IPS-18a (cell line): ENCODE measurements around the gene ARL16.

Source experiments
- H3K27ac ChIP-seq: one replicate; pipeline ENCODE4 v1.5.1; 2013; ENCODE audit warnings: low read length
- H3K27me3 ChIP-seq: one replicate; pipeline ENCODE4 v1.6.1; 2013; ENCODE audit warnings: mild to moderate bottlenecking, low read length; ENCODE audit not compliant: control insufficient read depth, insufficient read depth
- H3K36me3 ChIP-seq: one replicate; pipeline ENCODE4 v1.6.1; 2013; ENCODE audit warnings: low read depth, low read length; ENCODE audit not compliant: control insufficient read depth
- H3K4me1 ChIP-seq: one replicate; pipeline ENCODE4 v1.6.1; 2013; ENCODE audit warnings: low read depth, low read length; ENCODE audit not compliant: control insufficient read depth
- H3K4me3 ChIP-seq: one replicate; pipeline ENCODE4 v1.5.1; 2013; ENCODE audit warnings: low read length
- H3K9ac ChIP-seq: one replicate; pipeline ENCODE4 v1.6.1; 2013; ENCODE audit warnings: mild to moderate bottlenecking, low read length, moderate library complexity
- H3K9me3 ChIP-seq: one replicate; pipeline ENCODE4 v1.6.1; 2013; ENCODE audit warnings: low read depth, low read length; ENCODE audit not compliant: control insufficient read depth

ARL16 gene, protein sequence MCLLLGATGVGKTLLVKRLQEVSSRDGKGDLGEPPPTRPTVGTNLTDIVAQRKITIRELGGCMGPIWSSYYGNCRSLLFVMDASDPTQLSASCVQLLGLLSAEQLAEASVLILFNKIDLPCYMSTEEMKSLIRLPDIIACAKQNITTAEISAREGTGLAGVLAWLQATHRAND

DNA sequence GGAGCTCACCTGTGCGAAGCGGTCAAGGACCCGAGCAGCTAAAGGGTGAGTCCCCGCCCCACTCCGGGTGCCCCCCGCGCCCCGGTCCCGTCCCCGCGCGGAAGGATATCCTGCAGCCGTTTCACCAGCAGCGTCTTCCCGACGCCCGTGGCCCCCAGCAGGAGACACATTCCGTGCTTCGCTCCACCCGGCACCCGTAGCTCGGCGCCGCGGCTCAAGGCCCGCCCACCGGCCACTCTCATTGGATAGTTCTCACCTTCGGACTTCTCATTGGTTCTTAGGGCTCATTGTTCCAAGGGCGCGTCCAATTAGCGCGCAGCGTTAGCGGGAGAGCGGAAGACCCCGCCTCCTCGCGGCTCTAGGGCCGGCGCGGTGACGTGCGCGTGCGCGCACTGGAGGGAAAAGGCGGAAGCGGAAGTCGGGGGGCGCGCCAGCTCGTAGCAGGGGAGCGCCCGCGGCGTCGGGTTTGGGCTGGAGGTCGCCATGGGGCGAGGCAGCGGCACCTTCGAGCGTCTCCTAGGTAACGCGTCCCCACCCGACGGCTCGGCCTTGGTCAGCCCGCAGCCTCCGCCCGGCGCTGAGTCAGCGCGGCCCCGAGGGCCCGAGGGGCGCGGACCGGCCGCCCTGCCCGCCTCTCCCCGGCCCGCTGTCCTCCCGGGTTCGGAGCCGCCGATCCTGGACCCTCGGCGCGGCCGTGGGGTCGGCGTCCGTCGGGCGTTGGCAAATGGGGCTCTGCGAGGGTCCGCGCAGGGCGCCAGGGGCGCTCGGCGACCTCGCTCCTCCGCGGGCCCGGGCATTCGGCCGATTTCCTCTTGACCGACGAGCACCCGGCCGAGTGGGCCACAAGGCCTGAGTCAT lies at the start of gene ARL16, which contains the start of gene HGS:
Gene ARL16 (minus strand): TSS at position 214 of the 858 bp plus-strand sequence. CDS start 44 bp downstream, at position 170.
Gene HGS (plus strand): TSS at position 428 of the 858 bp plus-strand sequence. CDS start 56 bp downstream, at position 484.
- Histone ChIP-seq H3K9ac (peak within 1 kb of the TSS; percentile 91), H3K27ac (peak within 1 kb of the TSS; percentile 53), H3K4me1 (peaks cover 9% of the 10 kb centered on the region), H3K36me3 (peaks cover 25% of the 10 kb centered on the region), H3K9me3 (no peaks in the 10 kb centered on the region), H3K27me3 (no peaks in the 10 kb centered on the region), H3K4me3 (peak within 1 kb of the TSS; percentile 91)

DNA sequence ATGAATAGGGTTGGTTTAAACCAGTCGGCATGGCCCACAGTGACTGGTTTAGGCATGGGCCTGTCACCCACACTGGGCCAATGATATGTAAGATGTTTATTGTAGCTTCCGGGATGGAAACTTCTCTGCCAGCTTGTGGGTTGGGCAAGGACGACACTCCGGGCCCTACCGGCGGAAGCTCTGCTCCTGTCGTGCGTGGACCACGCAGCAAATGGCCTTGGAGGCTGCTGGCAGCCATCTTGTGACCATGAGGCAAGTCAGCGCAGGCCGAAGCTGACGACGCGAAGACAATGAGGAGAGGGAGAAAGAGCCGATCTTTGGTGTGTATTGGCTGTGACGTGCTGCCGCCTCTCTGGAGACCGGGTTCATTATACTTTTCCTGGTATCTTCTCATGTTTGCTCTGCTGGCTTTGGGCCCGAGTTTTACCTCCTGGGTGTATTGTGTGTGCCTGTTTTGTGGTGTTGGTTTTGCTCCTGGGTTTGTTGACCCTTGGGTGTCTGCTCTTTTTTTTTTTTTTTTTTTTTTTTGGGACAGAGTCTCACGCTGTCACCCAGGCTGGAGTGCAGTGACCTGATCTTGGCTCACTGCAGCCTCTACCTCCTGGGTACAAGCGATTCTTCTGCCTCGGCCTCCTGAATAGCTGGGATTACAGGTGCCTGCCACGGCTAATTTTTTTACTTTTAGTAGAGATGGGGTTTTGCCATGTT lies 43.9 kb upstream of the ARL16 start:
- no peaks in the 10 kb centered on the region for H3K27me3 ChIP-seq
- H3K4me1 ChIP-seq = no peaks in the 10 kb centered on the region
- no peak overlapping the region for H3K4me3 ChIP-seq
- H3K36me3 ChIP-seq = no peaks in the 10 kb centered on the region
- no peak overlapping the region for H3K9ac ChIP-seq
- no peaks in the 10 kb centered on the region for H3K9me3 ChIP-seq
- H3K27ac ChIP-seq = no peak overlapping the region

DNA sequence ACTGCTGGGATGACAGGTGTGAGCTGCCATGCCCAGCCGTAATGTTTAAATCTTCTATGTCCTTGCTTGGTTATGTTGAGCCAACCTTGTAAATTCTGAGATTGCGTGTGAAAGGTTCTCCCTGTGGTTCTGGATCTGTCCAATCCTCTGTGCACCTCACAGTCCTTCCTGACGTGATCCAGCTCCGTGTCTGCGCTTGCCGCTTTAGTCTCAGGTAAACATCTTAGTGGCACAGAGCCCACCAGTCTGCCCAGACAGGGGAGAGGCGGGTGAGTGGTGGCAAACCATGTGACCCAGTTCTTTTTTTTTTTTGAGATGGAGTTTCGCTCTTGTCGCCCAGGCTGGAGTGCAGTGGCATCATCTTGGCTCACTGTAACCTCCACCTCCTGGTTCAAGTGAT lies 42.4 kb upstream of the ARL16 start:
- Histone ChIP-seq H3K9me3 (no peaks in the 10 kb centered on the region), H3K4me3 (no peak overlapping the region), H3K27ac (no peak overlapping the region), H3K9ac (no peak overlapping the region), H3K27me3 (no peaks in the 10 kb centered on the region), H3K4me1 (no peaks in the 10 kb centered on the region), H3K36me3 (no peaks in the 10 kb centered on the region)

DNA sequence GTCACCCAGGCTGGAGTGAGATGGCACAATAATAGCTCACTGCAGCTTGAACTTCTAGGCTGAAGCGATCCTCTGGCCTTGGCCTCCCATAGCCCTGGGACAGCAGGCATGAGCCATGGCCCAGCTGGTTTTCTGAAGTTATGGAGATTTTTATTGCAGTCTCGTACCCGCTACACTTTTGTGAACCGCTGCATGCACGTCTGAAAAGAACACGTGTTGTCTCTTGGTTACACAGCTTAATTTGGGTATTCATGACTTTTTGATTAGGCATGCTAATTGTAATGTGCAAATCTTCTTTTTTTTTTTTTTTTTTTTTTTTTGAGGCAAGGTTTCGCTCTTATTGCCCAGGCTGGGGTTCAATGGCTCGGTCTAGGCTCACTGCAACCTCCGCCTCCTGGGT lies 41.8 kb upstream of the ARL16 start:
- Histone ChIP-seq H3K4me1 (no peaks in the 10 kb centered on the region), H3K36me3 (no peaks in the 10 kb centered on the region), H3K9ac (no peak overlapping the region), H3K27me3 (no peaks in the 10 kb centered on the region), H3K4me3 (no peak overlapping the region), H3K27ac (no peak overlapping the region), H3K9me3 (no peaks in the 10 kb centered on the region)

DNA sequence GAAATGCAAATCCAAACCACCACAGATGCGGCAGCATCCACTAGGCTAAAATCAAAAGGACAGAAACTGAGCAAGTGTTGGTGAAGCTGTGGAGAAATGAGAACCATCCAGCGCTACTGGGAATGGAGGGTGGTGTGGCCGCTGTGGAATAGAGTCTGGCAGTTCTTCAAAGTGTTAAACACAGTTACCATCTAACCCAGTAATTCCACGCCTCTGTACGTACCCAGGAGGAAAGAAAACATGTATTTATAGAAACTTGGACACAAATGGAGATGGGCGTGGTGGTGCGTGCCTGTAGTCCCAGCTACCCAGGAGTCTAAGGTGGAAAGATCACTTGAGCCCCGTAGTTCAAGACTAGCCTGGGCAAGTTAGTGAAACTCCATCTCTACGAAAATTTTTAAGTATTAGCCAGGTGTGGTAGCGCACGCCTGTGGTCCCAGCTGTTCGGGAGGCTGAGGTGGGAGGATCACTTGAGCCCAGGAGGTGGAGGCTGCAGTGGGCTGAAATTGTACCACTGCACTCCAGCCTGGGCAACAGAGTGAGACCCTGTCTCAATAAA lies 40.1 kb upstream of the ARL16 start:
- no peak overlapping the region for H3K27ac ChIP-seq
- H3K36me3 ChIP-seq = no peaks in the 10 kb centered on the region
- no peak overlapping the region for H3K9ac ChIP-seq
- no peak overlapping the region for H3K4me3 ChIP-seq
- H3K4me1 ChIP-seq = no peaks in the 10 kb centered on the region
- H3K9me3 ChIP-seq = no peaks in the 10 kb centered on the region
- no peaks in the 10 kb centered on the region for H3K27me3 ChIP-seq

DNA sequence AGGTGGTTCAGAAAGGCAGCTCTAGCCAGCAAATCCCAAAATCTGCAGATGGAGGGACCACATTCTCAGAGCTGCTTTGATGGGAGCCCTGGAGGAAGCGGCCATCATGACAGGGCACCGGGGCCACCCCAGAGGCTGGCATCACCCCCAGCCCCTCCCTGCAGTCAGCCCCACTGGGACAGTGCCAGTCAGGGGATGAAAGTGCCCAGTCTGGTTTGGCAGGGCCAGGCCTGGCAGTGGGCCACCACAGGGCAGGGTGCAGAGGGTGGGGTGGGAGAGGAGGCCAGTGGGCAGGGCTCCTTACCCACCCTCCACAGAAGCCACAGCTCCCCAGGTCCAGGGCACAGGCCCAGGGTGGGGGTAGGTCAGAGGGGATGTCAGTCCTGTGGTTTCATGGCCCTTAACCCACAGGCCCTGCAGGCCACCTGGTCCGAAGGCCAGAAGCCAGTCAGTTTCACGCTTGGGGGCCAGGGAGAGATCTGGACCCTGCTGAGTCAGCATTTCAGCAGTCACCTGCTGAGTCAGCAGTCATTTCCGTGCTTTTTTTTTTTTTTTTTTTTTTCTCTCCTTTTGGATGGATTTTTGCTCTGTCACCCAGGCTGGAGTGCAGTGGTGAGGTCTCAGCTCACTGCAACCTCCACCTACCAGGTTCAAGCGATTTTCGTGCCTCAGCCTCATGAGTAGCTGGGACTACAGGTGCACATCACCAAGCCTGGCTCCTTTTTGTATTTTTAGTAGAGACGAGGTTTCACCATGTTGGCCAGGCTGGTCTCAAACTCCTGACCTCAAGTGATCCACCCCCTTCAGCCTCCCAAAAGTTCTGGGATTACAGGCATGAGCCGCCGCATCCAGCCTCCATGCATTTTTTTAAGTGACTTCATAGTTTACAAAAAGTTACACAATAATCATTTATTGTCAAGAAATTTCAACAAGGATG lies 38.9 kb upstream of the ARL16 start:
- Histone ChIP-seq H3K4me1 (no peaks in the 10 kb centered on the region), H3K27me3 (no peaks in the 10 kb centered on the region), H3K36me3 (peaks cover 5% of the 10 kb centered on the region), H3K4me3 (no peak overlapping the region), H3K9ac (no peak overlapping the region), H3K27ac (no peak overlapping the region), H3K9me3 (no peaks in the 10 kb centered on the region)

DNA sequence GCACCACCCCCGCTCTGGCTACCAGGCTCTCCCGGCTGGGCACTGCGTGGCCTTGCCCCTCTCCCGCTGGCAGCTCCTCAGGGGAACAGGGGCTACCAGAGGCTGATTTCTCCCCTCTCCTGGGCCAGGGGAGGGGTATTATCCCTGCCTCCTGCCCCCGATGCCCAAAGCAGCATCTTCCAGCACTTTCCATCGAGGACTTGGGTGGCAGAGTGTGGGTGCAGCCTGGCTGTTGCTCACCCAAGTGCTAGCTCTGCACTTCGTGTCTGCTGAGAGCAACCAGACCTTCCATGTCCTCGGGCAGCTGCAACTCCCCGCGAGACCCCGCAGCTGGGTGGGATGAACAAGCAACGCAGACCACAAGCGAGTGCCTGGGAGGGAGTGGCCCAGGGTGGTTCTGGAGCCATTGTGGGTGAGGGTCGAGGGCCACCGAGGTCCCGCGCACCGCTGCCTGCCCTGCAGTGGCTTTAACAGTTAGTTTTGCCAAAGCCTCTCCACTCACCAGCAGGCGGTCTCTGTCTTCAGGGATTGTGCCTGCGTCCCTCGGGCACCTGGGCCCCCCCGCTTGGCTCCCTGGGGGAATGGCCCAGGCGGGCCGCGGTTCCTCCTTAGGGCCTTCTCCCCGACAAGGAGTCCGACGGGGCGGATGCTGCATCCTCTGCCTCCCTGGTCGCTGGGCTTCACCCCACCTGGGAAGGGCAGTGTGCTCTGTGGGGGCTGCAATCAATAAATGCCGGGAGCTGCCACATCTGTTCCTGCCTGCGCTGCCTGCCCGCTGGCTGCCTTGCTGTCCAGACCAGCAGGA lies 36.9 kb upstream of the ARL16 start:
- Histone ChIP-seq H3K9me3 (no peaks in the 10 kb centered on the region), H3K4me3 (no peak overlapping the region), H3K4me1 (no peaks in the 10 kb centered on the region), H3K36me3 (peaks cover 5% of the 10 kb centered on the region), H3K27ac (no peak overlapping the region), H3K27me3 (no peaks in the 10 kb centered on the region), H3K9ac (no peak overlapping the region)

DNA sequence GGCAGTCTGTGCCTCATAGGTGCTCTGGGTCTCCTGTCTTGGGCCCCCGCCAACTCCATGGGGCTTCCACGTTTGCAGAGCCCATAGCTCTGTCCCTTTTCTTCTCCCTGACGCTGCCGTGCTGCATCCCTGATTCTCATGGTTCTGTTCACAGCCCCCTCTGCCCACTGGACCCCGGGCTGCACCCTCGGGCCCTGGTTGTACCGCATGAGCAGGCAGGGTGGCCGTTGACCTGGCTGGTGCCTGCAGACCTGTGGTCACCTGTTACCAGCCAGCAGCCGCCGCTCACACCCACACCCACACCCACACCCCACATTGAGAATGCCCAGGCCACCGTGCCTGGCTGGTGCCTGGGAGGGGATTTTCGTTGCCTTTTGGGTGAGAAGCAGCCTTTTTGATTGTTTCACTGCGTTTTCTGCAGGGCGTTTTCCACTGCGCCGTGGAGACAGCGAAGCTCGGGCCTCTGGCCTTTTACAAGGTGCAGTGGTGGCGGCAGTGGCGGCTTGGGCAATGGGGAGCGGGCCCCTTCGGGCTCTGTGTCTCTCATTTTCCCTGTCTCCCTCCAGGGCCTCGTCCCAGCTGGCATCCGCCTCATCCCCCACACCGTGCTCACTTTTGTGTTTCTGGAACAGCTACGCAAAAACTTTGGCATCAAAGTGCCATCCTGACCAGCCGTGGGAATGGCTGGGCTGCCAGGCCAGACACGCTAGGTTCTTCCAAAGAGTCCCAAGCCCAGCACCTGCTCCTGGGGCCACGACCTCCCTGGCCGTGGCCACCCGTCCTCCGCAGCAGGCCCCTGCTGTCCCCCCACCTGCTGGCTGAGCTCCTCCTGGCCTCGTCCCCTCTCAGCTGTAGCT lies 36.0 kb upstream of the ARL16 start:
- H3K4me3 ChIP-seq = no peak overlapping the region
- H3K27ac ChIP-seq = no peak overlapping the region

DNA sequence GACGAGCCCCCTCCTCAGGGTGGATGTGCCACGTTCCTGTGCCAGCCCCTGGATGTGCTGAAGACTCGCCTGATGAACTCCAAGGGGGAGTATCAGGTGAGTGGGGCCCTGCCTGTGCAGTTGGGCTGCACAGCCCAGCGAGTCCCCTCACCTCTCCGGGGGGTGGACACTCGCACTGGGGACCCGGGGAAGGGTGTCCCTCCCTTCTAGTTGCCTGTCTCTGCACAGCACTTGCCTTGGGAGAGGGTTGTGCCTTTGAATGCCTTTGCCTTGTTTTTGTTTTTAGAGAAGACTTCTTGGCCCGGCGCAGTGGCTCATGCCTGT lies 34.1 kb upstream of the ARL16 start:
- H3K27ac ChIP-seq = no peak overlapping the region
- H3K9me3 ChIP-seq = no peaks in the 10 kb centered on the region
- H3K4me3 ChIP-seq = no peak overlapping the region
- H3K27me3 ChIP-seq = no peaks in the 10 kb centered on the region
- peaks cover 5% of the 10 kb centered on the region for H3K36me3 ChIP-seq
- H3K9ac ChIP-seq = no peak overlapping the region
- H3K4me1 ChIP-seq = no peaks in the 10 kb centered on the region

More for the DNA sequence above, 36.0 kb upstream of the ARL16 start:
- Histone ChIP-seq H3K9ac (no peak overlapping the region), H3K9me3 (no peaks in the 10 kb centered on the region), H3K36me3 (peaks cover 5% of the 10 kb centered on the region), H3K27me3 (no peaks in the 10 kb centered on the region), H3K4me1 (no peaks in the 10 kb centered on the region)
